Activated CD4-positive, CD25-positive, alpha-beta regulatory T cell (primary cell): Measurements from ENCODE around the gene KRT6C.

Source experiments
- DNase-seq, 4 experiments: peaks; one replicate each; lab custom pipeline; 2025; lab: John Stamatoyannopoulos, UW

KRT6C gene

GRCh38 chr12:52434760-52435530 lies 38.7 kb downstream of the KRT6C start:
- DNase-seq, result no peak

GRCh38 chr12:52434081-52434733 lies 39.4 kb downstream of the KRT6C start, which contains the start of gene KRT75:
Gene KRT75 (minus strand): TSS chr12:52434371. CDS start chr12:52434304, 67 bp downstream.
- no peak for DNase-seq

- no peak for DNase-seq
These were observed 40.0 kb downstream of the KRT6C start for GRCh38 chr12:52433501-52434080.

- DNase-seq, result no peak
These were observed 40.9 kb downstream of the KRT6C start for GRCh38 chr12:52432559-52433207.

- DNase-seq, result no peak
These were observed 45.5 kb downstream of the KRT6C start for GRCh38 chr12:52428121-52428520.

- no peak for DNase-seq
These were observed 46.5 kb downstream of the KRT6C start for GRCh38 chr12:52427083-52427482.

GRCh38 chr12:52426034-52426433 lies 47.6 kb downstream of the KRT6C start:
- DNase-seq, result no peak

- no peak for DNase-seq
These were observed 48.1 kb downstream of the KRT6C start for GRCh38 chr12:52425466-52425865.

GRCh38 chr12:52423661-52424500 lies 49.7 kb downstream of the KRT6C start:
- DNase-seq, result no peak

- DNase-seq, result no peak
These were observed 50.6 kb downstream of the KRT6C start for GRCh38 chr12:52423035-52423434.

GRCh38 chr12:52419656-52420055 lies 53.9 kb downstream of the KRT6C start:
- DNase-seq, result no peak

GRCh38 chr12:52418576-52419110 lies 55.0 kb downstream of the KRT6C start:
- DNase-seq, result no peak
